ENCODE results near the gene GGA1.

The GGA1 gene

DNA sequence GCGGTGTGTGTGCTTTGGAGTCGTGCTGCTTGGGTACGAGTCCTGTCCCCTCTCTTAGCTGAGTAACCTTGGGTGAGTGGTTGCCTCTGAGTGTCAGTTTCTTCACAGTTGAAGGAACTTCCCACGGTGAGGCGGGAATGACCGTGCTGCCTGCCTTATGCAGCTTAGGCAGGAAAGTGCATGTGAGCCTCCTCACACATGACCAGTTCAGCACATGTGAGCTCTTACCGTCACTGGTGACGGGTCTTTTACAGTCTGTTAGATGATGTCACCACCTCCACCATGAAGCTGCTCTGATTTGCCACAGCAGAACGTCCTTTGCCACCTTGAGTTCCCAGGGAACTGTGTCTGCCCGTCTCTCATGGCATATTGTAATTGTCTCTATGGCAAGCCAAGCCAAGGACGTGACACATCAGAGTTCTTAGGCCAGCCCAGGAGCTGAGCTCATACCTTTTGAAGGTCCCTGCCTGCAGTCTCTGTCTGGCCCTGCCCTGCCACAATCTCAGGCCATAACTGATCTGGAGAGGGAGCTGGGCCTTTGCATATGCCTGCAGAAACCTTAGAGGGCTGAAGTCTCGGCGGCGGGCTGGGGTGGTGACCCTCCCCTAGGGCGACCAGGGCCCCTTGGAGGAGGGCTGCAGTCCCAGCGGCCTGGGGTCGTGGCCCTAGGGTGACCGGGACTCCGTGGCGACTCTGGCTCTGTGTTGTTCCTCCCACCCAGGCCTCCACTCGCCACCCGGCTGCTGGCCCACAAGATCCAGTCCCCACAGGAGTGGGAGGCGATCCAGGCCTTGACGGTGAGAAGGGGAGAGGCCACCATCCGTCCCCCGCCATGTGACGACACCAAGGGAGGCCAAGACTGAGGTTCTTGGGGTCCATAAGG lies 7.8 kb downstream of the GGA1 start:
- FAIRE-seq (no peak), DNase-seq (ENCODE audit: insufficient read length, low spot score) (peak; percentile 3)
- TF ChIP-seq, protein P1, sequence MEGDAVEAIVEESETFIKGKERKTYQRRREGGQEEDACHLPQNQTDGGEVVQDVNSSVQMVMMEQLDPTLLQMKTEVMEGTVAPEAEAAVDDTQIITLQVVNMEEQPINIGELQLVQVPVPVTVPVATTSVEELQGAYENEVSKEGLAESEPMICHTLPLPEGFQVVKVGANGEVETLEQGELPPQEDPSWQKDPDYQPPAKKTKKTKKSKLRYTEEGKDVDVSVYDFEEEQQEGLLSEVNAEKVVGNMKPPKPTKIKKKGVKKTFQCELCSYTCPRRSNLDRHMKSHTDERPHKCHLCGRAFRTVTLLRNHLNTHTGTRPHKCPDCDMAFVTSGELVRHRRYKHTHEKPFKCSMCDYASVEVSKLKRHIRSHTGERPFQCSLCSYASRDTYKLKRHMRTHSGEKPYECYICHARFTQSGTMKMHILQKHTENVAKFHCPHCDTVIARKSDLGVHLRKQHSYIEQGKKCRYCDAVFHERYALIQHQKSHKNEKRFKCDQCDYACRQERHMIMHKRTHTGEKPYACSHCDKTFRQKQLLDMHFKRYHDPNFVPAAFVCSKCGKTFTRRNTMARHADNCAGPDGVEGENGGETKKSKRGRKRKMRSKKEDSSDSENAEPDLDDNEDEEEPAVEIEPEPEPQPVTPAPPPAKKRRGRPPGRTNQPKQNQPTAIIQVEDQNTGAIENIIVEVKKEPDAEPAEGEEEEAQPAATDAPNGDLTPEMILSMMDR (IDR thresholded peaks at IDR 0.05; ENCODE audit: insufficient read depth, missing control alignments), result no peak

DNA sequence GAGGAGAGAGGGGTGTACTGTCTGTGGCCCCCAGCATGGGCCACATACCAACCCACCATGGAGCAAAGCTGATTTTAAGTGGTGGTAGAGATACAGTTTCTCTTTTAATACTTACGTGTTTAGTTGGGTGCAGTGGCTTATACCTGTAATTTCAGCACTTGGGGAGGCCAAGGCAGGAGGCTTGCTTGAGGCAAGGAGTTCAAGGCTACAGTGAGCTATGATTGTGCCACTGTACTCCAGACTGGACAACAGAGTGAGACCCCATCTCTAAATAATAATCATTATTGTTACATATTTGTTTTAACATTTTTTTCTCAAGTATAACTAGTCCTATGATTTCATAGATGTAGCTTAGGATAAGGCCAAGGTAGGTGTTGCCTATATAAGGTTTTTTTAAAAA lies 8.8 kb downstream of the GGA1 start:
- no peak for FAIRE-seq
- DNase-seq (ENCODE audit: insufficient read length, low spot score), result no peak
- TF ChIP-seq, protein P1 (IDR thresholded peaks at IDR 0.05; ENCODE audit: insufficient read depth, missing control alignments), result no peak

DNA sequence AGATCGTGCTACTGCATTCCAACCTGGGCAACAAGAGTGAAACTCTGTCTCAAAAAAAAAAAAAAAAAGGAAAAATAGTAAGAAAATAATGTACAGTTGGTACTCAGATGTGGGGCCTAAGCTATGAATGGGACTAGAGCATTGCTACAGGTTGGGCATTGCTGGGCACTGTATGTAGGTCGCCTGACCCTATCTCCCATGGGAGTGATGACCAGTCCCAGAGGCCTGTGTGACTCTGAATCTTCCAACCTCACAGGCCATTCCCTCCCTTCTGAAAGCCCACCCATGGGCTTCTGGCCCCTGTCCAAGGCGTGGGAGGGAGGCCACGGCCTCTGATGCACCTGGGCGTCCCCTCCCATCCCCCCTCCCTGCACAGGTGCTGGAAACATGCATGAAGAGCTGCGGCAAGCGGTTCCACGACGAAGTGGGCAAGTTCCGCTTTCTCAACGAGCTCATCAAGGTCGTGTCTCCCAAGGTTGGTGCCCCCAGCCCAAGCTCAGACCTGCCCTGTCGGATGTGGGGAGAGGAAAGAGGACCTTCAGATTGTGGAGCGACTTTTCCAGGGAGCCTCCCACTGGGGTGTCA lies 9.5 kb downstream of the GGA1 start:
- FAIRE-seq, result no peak
- peak; percentile 1 for DNase-seq (ENCODE audit: insufficient read length, low spot score)
- TF ChIP-seq, protein P1 (IDR thresholded peaks at IDR 0.05; ENCODE audit: insufficient read depth, missing control alignments), result no peak

DNA sequence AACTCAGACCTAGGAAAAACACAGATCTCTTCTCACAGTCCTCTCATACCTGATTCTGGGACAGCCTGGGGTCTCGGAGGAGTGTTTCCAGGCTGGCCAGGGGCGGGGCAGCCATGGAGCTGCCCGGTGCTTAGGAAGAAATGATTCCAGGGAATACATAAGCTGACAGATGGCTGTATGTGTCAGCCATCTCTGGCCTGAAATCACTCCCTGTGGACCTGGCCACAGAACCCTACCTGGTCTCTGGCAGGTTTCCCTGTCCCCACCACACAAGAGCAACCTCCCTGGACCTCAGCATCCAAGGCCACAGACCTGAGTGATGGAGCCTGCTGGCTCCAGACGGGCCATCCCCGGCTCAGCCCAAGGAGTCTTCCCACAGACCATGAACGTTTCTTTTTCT lies 10.0 kb downstream of the GGA1 start:
- TF ChIP-seq, protein P1 (IDR thresholded peaks at IDR 0.05; ENCODE audit: insufficient read depth, missing control alignments), result no peak
- DNase-seq (ENCODE audit: insufficient read length, low spot score) (peak; percentile 1), FAIRE-seq (no peak)

DNA sequence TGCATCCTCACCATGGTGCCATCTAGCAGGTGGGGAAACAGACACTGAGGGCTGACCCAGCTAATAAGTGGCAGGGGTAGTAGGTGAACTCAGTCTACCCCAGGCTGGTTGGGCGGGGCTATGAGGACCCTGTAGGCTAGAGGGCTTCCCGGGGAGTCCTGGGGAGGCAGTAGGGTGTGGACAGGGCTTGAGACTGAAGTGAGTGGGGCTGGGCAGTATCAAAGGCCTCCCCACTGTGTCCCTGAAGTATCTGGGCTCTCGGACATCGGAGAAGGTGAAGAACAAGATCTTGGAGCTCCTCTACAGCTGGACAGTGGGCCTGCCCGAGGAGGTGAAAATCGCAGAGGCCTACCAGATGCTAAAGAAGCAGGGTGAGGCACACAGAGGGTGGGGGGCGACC lies 11.4 kb downstream of the GGA1 start:
- DNase-seq (ENCODE audit: insufficient read length, low spot score) (no peak), FAIRE-seq (no peak)
- TF ChIP-seq, protein P1 (IDR thresholded peaks at IDR 0.05; ENCODE audit: insufficient read depth, missing control alignments), result no peak

DNA sequence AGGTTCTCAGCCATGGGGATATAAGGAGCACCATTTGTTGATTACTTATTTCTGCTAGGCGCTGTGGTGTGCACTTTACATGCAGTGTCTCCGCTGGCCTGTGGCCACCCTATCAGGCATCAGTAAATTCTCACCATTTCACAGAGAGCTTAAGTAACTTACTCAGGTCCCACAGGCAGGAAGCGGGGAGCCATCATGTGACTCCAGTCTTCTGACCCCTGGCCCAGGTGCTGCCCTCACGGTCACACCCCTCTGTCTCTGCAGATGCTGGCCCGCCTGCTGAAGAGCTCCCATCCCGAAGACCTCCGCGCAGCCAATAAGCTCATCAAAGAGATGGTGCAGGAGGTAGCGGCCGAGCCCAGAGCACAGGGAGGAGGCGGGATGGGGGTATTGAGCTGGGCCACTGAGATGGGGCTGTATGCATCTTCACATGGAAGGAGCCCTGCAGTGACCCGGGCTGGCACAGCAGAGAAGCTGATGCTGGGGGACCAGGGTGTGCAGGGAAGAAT lies 12.8 kb downstream of the GGA1 start:
- TF ChIP-seq, protein P1 (IDR thresholded peaks at IDR 0.05; ENCODE audit: insufficient read depth, missing control alignments), result no peak
- FAIRE-seq (no peak), DNase-seq (ENCODE audit: insufficient read length, low spot score) (no peak)
